DMS153 treated with DMSO at 0.1 percent for 48 hours (cell line): ENCODE data around the gene ZFP57.

Source experiments
- DNase-seq: peaks from one replicate; lab custom pipeline; 2025; ENCODE audit not compliant: unreplicated experiment; lab: John Stamatoyannopoulos, UW

ZFP57 gene

DNA sequence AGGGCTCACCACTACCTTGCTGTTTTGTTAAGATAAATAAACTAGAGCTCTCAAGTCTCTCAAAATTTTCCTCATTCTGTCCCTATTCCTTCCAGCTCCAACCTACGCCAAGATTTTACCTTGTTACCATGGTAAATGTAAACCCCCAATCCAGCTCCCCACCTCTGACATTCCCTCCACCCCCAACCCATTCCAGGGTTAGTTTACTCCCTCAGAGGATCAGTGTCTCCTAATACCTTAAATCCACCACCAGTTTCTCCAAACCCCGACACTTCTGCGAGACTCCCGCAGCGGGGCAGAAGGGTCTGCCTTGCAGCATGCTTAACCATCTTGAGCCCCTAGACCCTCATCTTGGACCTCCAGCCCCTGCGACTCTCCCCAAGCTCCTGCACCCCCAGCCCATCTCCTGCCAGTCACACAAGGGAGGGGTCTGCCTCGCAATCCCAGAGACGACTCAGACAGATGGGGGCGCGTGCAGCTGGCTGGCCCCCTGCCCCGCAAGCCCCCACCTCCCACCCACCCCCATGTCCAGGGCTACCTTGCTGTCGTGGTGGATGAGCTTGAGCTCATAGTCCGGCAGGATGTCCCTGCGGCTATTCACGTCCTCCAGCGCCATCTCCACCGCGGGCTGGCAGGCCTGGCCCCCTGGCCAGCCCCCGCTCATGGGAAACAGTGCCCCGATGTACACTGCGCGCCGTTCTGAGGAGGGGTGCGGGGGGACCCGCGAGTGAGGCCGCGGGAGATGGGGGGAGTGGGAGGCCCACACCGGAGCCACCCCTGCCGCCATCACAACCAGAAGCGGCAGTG, 53.8 kb downstream of the ZFP57 start:
- DNase-seq = no peak

DNA sequence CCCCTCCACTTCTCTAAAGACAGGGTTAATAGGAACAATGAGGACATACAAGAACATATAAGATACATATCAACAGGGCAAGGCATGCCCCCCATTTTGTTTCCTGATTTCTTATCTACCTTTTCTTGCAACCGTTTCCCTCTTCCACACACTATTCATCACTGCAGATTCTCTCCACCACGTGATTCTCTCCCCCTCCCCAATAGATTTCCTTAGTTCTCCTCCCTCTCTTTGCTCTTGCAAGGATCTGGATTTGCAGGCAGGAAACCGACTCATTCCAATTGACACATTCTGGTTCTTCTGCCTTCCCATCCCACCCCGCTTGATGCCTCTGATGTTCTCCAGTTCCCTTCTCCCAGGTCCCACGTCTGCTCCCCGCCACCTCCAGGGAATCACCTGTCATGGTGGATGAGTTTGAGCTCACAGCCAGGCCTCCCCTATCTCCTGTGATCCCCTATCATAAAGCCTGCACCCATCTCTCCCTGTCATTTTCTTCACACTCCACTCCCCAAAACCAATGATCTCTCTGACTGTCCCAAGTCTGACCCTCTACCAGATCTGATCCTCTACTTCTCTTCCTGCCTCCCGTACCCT, 55.5 kb downstream of the ZFP57 start:
- no peak for DNase-seq

DNA sequence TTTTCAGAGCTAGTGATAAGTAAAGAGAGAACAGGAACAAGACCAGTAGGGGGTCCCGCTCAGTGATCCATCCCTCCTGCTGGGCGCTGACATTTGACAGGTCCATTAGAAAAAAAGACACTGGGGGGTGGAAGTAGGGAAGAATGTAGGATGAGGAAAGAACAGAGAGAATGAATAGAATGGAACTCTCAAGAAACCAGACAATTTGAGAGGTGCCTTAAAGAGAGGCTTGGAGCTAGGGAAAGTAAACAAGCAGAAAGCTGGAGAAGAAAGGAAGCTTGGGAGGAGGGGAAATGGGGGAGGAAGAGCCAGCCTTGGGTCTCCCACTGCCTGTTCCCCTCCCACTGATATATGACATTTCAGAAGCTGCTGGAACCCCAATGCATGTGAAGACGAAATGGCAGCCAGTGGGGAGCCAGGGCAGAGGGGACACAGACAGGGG, 56.4 kb downstream of the ZFP57 start:
- no peak for DNase-seq
